A549 (cell line): Measurements from ENCODE around the gene SLC25A18.

Source experiments
- EHMT2 ChIP-seq: fragments of 200-600 bp; sonication (generic); IDR thresholded peaks from 2 replicates; pipeline ENCODE4 v1.6.1; 2016; ENCODE audit warnings: antibody characterized with exemption, low read depth, mild to moderate bottlenecking, moderate library complexity
- FOSL2 ChIP-seq, 2 experiments: fragments of 450-650 bp in 1 of 2; fragments of >200 bp in 1 of 2; sonication (Bioruptor Twin) in 1 of 2; formaldehyde crosslinking; IDR thresholded peaks; 2 replicates each; pipeline versions ENCODE4 v1.5.0 to v1.6.1; 2016 to 2020; ENCODE audit warnings: mild to moderate bottlenecking in 1 of 2, moderate library complexity in 1 of 2
- MAFK ChIP-seq: fragments of 450-650 bp; IDR thresholded peaks from 2 replicates; pipeline ENCODE4 v1.6.1; 2014; ENCODE audit not compliant: partially characterized antibody
- POLR2A ChIP-seq: IDR thresholded peaks from 2 replicates; pipeline ENCODE4 v1.6.1; 2012; ENCODE audit warnings: mild to moderate bottlenecking, low read length
- RARB ChIP-seq: fragments of 250-450 bp; sonication (Bioruptor Pico); IDR thresholded peaks from 2 replicates; pipeline ENCODE4 v1.8.0; 2021; ENCODE audit warnings: mild to moderate bottlenecking, moderate library complexity
- TP53 ChIP-seq: fragments of 250-450 bp; sonication (Bioruptor Pico); IDR thresholded peaks from 2 replicates; pipeline ENCODE4 v1.5.0; 2021; ENCODE audit warnings: mild to moderate bottlenecking, moderate library complexity
- TF ChIP-seq, protein P1 (sequence below): fragments of >200 bp; sonication (Bioruptor Twin); formaldehyde crosslinking; IDR thresholded peaks from 3 replicates; pipeline ENCODE4 v1.5.1; 2016
- TF ChIP-seq, protein P2 (sequence below): fragments of 200-600 bp; sonication (generic); IDR thresholded peaks from 2 replicates; pipeline ENCODE4 v1.6.1; 2016; ENCODE audit warnings: antibody characterized with exemption, mild to moderate bottlenecking, moderate library complexity
- TF ChIP-seq, protein P3 (sequence below): fragments of 450-650 bp; IDR thresholded peaks from 2 replicates; pipeline ENCODE4 v1.6.1; 2014; ENCODE audit warnings: antibody characterized with exemption
- TF ChIP-seq, protein P4 (sequence below): IDR thresholded peaks from 2 replicates; pipeline ENCODE4 v1.6.1; 2012

DNA sequence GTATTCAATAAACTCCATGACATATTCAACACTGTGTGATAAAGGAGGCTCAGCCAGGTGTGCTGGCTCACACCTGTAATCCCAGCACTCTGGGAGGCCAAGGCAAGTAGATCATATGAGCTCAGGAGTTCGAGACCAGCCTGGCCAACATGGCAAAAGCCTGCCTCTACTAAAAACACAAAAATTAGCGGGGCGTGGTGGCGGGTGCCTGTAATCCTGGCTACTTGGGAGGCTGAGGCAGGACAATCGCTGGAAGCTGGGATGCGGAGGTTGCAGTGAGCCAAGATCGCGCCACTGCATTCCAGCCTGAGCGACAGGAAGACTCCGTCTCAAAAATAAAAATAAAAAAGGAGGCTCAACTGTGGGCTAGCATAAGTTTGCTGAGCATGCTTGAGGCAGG lies 4.1 kb upstream of the SLC25A18 start:
- TF ChIP-seq TP53: no peak
- TF ChIP-seq FOSL2 (IDR thresholded peaks at IDR 0.05): no peak
- TF ChIP-seq FOSL2 (CRISPR knock-in tag; IDR thresholded peaks at IDR 0.05): no peak
- no peak for TF ChIP-seq POLR2A
- no peak for TF ChIP-seq EHMT2
- TF ChIP-seq MAFK: no peak
- TF ChIP-seq, protein P1, sequence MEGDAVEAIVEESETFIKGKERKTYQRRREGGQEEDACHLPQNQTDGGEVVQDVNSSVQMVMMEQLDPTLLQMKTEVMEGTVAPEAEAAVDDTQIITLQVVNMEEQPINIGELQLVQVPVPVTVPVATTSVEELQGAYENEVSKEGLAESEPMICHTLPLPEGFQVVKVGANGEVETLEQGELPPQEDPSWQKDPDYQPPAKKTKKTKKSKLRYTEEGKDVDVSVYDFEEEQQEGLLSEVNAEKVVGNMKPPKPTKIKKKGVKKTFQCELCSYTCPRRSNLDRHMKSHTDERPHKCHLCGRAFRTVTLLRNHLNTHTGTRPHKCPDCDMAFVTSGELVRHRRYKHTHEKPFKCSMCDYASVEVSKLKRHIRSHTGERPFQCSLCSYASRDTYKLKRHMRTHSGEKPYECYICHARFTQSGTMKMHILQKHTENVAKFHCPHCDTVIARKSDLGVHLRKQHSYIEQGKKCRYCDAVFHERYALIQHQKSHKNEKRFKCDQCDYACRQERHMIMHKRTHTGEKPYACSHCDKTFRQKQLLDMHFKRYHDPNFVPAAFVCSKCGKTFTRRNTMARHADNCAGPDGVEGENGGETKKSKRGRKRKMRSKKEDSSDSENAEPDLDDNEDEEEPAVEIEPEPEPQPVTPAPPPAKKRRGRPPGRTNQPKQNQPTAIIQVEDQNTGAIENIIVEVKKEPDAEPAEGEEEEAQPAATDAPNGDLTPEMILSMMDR: no peak
- no peak for TF ChIP-seq RARB (CRISPR knock-in tag)
- TF ChIP-seq, protein P2, sequence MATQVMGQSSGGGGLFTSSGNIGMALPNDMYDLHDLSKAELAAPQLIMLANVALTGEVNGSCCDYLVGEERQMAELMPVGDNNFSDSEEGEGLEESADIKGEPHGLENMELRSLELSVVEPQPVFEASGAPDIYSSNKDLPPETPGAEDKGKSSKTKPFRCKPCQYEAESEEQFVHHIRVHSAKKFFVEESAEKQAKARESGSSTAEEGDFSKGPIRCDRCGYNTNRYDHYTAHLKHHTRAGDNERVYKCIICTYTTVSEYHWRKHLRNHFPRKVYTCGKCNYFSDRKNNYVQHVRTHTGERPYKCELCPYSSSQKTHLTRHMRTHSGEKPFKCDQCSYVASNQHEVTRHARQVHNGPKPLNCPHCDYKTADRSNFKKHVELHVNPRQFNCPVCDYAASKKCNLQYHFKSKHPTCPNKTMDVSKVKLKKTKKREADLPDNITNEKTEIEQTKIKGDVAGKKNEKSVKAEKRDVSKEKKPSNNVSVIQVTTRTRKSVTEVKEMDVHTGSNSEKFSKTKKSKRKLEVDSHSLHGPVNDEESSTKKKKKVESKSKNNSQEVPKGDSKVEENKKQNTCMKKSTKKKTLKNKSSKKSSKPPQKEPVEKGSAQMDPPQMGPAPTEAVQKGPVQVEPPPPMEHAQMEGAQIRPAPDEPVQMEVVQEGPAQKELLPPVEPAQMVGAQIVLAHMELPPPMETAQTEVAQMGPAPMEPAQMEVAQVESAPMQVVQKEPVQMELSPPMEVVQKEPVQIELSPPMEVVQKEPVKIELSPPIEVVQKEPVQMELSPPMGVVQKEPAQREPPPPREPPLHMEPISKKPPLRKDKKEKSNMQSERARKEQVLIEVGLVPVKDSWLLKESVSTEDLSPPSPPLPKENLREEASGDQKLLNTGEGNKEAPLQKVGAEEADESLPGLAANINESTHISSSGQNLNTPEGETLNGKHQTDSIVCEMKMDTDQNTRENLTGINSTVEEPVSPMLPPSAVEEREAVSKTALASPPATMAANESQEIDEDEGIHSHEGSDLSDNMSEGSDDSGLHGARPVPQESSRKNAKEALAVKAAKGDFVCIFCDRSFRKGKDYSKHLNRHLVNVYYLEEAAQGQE: no peak
- TF ChIP-seq, protein P3, sequence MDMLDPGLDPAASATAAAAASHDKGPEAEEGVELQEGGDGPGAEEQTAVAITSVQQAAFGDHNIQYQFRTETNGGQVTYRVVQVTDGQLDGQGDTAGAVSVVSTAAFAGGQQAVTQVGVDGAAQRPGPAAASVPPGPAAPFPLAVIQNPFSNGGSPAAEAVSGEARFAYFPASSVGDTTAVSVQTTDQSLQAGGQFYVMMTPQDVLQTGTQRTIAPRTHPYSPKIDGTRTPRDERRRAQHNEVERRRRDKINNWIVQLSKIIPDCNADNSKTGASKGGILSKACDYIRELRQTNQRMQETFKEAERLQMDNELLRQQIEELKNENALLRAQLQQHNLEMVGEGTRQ: no peak
- TF ChIP-seq, protein P4, sequence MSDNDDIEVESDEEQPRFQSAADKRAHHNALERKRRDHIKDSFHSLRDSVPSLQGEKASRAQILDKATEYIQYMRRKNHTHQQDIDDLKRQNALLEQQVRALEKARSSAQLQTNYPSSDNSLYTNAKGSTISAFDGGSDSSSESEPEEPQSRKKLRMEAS: no peak
